NCI-H1694 (cell line): ENCODE data around the gene DRG2.

Experiments
- DNase-seq: peaks from one replicate; lab custom pipeline; 2025; lab: John Stamatoyannopoulos, UW

DRG2 gene

DNA sequence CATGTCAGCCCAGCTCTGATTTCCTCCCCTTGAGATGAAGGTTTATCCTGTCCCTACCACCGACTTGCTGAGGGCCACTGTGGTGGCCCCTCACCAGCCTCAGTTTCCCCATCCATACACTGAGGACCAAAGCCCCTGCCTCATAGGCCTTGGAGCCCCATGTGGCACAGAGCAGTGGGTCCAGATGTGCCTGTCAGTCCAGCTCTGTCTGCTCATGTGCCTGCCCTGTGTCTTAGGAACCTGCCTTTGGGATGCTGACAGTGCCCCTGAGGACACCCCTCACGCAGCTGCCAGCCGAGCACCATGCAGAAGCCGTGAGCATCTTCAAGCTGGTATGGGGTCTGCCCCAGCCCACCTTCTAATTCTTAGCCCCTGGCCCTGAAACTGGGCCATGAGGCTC, 56.5 kb downstream of the DRG2 start:
- no peak for DNase-seq

- DNase-seq, result no peak
Observed at GRCh38 chr17:18144855-18145254, 57.1 kb downstream of the DRG2 start.

- no peak for DNase-seq
Observed at GRCh38 chr17:18145811-18146210, 58.1 kb downstream of the DRG2 start.

GRCh38 chr17:18146259-18146658, 58.5 kb downstream of the DRG2 start:
- DNase-seq, result no peak

DNA sequence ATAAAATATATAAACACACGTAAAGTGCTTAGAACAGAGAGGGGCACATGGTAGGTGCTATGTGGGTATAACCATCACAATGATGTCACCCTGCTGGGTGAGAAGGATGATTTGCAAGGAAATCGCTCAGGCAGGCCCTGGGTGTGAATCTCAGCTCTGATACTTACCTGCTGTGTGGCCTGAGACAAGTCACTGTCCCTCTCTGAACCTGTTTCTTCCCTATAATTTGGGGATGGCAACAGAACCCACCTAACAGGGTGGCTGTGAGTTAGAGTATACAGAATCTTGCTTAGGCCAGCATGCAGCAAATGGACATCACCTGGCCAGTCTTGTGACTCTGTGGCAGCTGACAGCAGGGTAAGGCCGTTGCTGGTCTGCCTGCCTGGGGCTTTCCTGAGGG, 59.2 kb downstream of the DRG2 start:
- no peak for DNase-seq

GRCh38 chr17:18148586-18148985, 60.8 kb downstream of the DRG2 start:
- no peak for DNase-seq

DNA sequence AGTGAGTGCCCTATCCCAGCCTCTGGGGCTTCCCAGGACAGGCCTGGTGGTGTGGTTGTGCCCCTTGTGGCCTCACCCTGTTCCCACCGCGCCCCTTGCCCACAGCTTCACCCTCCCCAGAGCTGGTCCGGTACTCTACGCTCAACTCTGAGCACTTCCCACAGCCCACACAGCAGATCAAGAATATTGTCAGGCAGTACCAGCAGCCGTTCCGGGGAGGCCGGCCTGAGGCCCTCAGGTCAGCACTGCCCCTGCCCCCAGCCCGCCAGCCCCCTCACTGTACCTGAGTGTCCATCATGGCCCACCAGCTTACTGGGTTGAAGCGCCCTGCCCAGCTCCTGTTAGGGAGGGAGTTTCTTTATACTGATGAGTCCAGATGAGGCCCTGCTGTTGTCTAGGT, 63.5 kb downstream of the DRG2 start:
- no peak for DNase-seq

- DNase-seq, result no peak
Observed at GRCh38 chr17:18155179-18155578, 67.4 kb downstream of the DRG2 start.

DNA sequence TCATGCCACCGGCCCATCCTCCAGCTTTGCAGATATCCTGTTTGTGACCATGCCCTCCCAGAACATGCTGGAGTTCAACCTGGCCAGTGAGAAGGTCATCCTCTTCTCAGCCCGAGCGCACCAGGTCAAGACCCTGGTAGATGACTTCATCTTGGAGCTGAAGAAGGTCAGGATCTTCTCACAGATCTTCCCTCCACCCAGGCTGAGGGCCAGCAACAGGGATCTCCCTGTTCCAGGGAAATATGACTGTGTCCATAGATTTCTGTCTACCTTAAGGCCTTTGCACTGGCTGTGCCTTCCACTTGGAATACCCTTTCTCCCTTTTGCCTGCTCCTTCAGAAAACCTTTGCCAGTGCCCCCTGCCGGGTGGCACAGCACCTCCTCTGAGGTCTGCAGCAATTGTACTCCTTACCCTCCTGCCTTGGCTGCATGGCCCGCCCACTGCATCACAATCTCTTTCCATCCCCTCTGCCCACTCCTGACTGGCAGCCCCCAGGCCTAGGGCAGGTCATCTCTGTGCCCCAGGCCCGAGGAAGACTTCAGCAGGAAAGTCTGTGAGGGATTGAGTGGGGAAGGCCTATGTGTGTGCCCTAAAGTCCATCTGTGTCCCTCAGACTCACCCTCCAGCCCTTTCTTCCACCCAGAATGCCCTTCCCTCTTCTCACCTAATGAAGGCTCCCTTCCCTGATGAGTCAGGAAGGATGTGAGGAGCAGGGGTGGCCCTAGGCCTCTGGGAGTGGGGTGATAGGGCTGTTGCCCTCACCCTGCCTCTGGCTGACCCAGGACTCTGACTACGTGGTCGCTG, 68.6 kb downstream of the DRG2 start:
- no peak for DNase-seq

GRCh38 chr17:18156976-18157280, 69.2 kb downstream of the DRG2 start:
- no peak for DNase-seq
